Measurements from ENCODE around the gene TPRG1. TPM values are rescaled to one million over a fixed set of nuclear protein-coding genes. Genes with fewer than 3 reads are reported as not detected.

Gene TPRG1
- total and polyA plus RNA-seq, 9 of the 15 experiments (the other 6 are each of a cell fraction or from before 2014, with no cell fraction given) = 0.01 TPM; not detected in 8

GRCh38 chr3:189297932-189298331 lies 126.2 kb downstream of the TPRG1 start:
- FAIRE-seq = no peak
- POLR2A ChIA-PET = no interaction called here
- Histone ChIP-seq H3K27me3 (ENCODE audit: control insufficient read depth in 2 of 2, insufficient read depth in 2 of 2, low read length in 2 of 2) (no peaks in the 10 kb centered on the region), H2AFZ (ENCODE audit: low read depth, low read length) (no peak overlapping the region), H3K4me2 (ENCODE audit: insufficient read depth, low read length) (no peak overlapping the region), H3K27ac (ENCODE audit: extremely low read depth, low read depth, low read length) (no peak overlapping the region), H3K36me3 (ENCODE audit: control insufficient read depth, insufficient read depth, low read length) (no peaks in the 10 kb centered on the region), H3K9me1 (ENCODE audit: control insufficient read depth, insufficient read depth, low read length) (no peaks in the 10 kb centered on the region), H3K4me1 (replicated peaks in 1 of 2; ENCODE audit: control insufficient read depth in 2 of 2, insufficient read depth in 2 of 2, low read length in 2 of 2) (no peaks in the 10 kb centered on the region), H3K9me3 (replicated peaks; ENCODE audit: control insufficient read depth, insufficient read depth, low read depth, low read length) (no peaks in the 10 kb centered on the region), H3K4me3 (no peak overlapping the region), H3K79me2 (ENCODE audit: control insufficient read depth, insufficient read depth, low read length) (no peaks in the 10 kb centered on the region), H3K9ac (ENCODE audit: insufficient read depth in 1 of 2, low read depth in 2 of 2, low read length in 2 of 2) (no peak overlapping the region), H4K20me1 (replicated peaks; ENCODE audit: control insufficient read depth, insufficient read depth, low read length) (no peaks in the 10 kb centered on the region)
- WGBS (ENCODE audit: insufficient coverage, low coverage, missing lambda C conversion rate) = 0% methylated on average over 4 of the region's 4 CpGs
- intact Hi-C loops (cut with micrococcal nuclease) = no loop called here
- no peak for ATAC-seq
- in situ Hi-C loops (cut with MboI) = no loop called here
- CTCF ChIA-PET (ENCODE audit: low intra/inter-chr PET ratio) = no interaction called here
- DNase-seq (ENCODE audit: extremely low read depth in 1 of 4, low spot score in 3 of 4) = no peak
- BruUV-seq (replicated peaks) = no TSS peak
- TF ChIP-seq RBM34 (IDR thresholded peaks at IDR 0.05; ENCODE audit: borderline replicate concordance, insufficient read depth, low read length) (no peak), NFXL1 (CRISPR knock-in tag; IDR thresholded peaks at IDR 0.05) (no peak), ZNF146 (CRISPR knock-in tag; IDR thresholded peaks at IDR 0.05; ENCODE audit: unreplicated experiment) (no peak), CCAR2 (IDR thresholded peaks at IDR 0.05; ENCODE audit: low read depth, low read length) (no peak), GATA2 (CRISPR knock-in tag; IDR thresholded peaks at IDR 0.05) (no peak), SREBF1 (IDR thresholded peaks at IDR 0.05; ENCODE audit: borderline replicate concordance, low read depth, low read length) (no peak), PRDM10 (IDR thresholded peaks at IDR 0.05; ENCODE audit: partially characterized antibody) (no peak), MTA3 (IDR thresholded peaks at IDR 0.05; ENCODE audit: borderline replicate concordance) (no peak), HOXB6 (CRISPR knock-in tag; IDR thresholded peaks at IDR 0.05; ENCODE audit: borderline replicate concordance) (no peak), ARHGAP35 (IDR thresholded peaks at IDR 0.05; ENCODE audit: partially characterized antibody) (no peak), NFE2 (IDR thresholded peaks at IDR 0.05; ENCODE audit: low read depth) (no peak), STAT5A (IDR thresholded peaks at IDR 0.05; ENCODE audit: borderline replicate concordance, low read length) (no peak), SNRNP70 (optimal IDR thresholded peaks at IDR 0.05; ENCODE audit: low read depth, low read length) (no peak), RBM22 (IDR thresholded peaks at IDR 0.05; ENCODE audit: low read depth, low read length, poor library complexity, severe bottlenecking) (no peak), KAT8 (IDR thresholded peaks at IDR 0.05; ENCODE audit: low read depth) (no peak)
- TF ChIP-seq, protein P1, sequence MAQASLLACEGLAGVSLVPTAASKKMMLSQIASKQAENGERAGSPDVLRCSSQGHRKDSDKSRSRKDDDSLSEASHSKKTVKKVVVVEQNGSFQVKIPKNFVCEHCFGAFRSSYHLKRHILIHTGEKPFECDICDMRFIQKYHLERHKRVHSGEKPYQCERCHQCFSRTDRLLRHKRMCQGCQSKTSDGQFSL (CRISPR knock-in tag; IDR thresholded peaks at IDR 0.05) = no peak
- TF ChIP-seq, protein P1 (tag; IDR thresholded peaks at IDR 0.05) = no peak

All from K562 (cell line).